ENCODE results near the gene FCRL5. TPM values are rescaled to one million over a fixed set of nuclear protein-coding genes. Genes with fewer than 3 reads are reported as not detected.
"Not testable (repeated sequence)": the region's sequence is repeated elsewhere in the genome, so short reads cannot be mapped to it uniquely, and the experiment has no call there.

FCRL5 gene
- total RNA-seq, 2 donors from 2014 or later = 1.1 TPM; not detected in 1

- 100% methylated on average over 2 of the region's 2 CpGs; no CpG with 5 or more reads in 1 of the 2 experiments for whole genome bisulfite sequencing, 2 experiments (ENCODE audit: insufficient coverage in 1 of 2, insufficient read length in 1 of 2)
- peaks cover 7% of the 10 kb centered on the region for H3K27me3 Mint-ChIP-seq (ENCODE audit: insufficient read depth)
- H3K9ac ChIP-seq (ENCODE audit: extremely low read depth, low read length, poor library complexity, severe bottlenecking) = no peak overlapping the region
- H3K4me3 ChIP-seq (ENCODE audit: low read length) = peak overlapping the region; percentile 11
- no peak for TF ChIP-seq CTCF (conservative IDR thresholded peaks at IDR 0.05)
- H3K36me3 ChIP-seq (ENCODE audit: control insufficient read depth, insufficient read depth, low read length) = no peaks in the 10 kb centered on the region
- H3K36me3 Mint-ChIP-seq (ENCODE audit: low read depth) = no peaks in the 10 kb centered on the region
- H3K9me3 Mint-ChIP-seq = peaks cover 4% of the 10 kb centered on the region
- H3K4me1 Mint-ChIP-seq = peaks cover 10% of the 10 kb centered on the region
- H3K27ac ChIP-seq (ENCODE audit: low read depth, low read length) = no peak overlapping the region
- H3K4me3 Mint-ChIP-seq = no peak overlapping the region
- H3K27ac Mint-ChIP-seq = no peak overlapping the region
- no peak for DNase-seq
- H3K9me3 ChIP-seq (ENCODE audit: control insufficient read depth, low read length) = peaks cover 7% of the 10 kb centered on the region
- H3K4me1 ChIP-seq (ENCODE audit: control insufficient read depth, insufficient read depth, low read length) = peaks cover 8% of the 10 kb centered on the region
- no peaks in the 10 kb centered on the region for H3K27me3 ChIP-seq (ENCODE audit: control insufficient read depth, insufficient read depth, low read length, poor library complexity, severe bottlenecking)
These were observed 64.2 kb downstream of the FCRL5 start for GRCh38 chr1:157488156-157488555.

- H3K4me3 ChIP-seq (ENCODE audit: low read length) = no peak overlapping the region
- no peak overlapping the region for H3K27ac ChIP-seq (ENCODE audit: low read depth, low read length)
- Mint-ChIP-seq H3K36me3 (ENCODE audit: low read depth) (no peaks in the 10 kb centered on the region), H3K4me1 (peaks cover 14% of the 10 kb centered on the region), H3K27ac (no peak overlapping the region), H3K27me3 (ENCODE audit: insufficient read depth) (peaks cover 7% of the 10 kb centered on the region), H3K4me3 (no peak overlapping the region), H3K9me3 (peaks cover 4% of the 10 kb centered on the region)
- WGBS, 2 experiments (ENCODE audit: insufficient coverage in 1 of 2, insufficient read length in 1 of 2) = 100% methylated on average over 1 of the region's 1 CpG; no CpG with 5 or more reads in 1 of the 2 experiments
- no peaks in the 10 kb centered on the region for H3K27me3 ChIP-seq (ENCODE audit: control insufficient read depth, insufficient read depth, low read length, poor library complexity, severe bottlenecking)
- peaks cover 7% of the 10 kb centered on the region for H3K9me3 ChIP-seq (ENCODE audit: control insufficient read depth, low read length)
- H3K9ac ChIP-seq (ENCODE audit: extremely low read depth, low read length, poor library complexity, severe bottlenecking) = no peak overlapping the region
- H3K36me3 ChIP-seq (ENCODE audit: control insufficient read depth, insufficient read depth, low read length) = no peaks in the 10 kb centered on the region
- no peak for DNase-seq
- H3K4me1 ChIP-seq (ENCODE audit: control insufficient read depth, insufficient read depth, low read length) = peaks cover 8% of the 10 kb centered on the region
- TF ChIP-seq CTCF (conservative IDR thresholded peaks at IDR 0.05) = no peak
These were observed 64.8 kb downstream of the FCRL5 start for GRCh38 chr1:157487504-157487903.

- no peak for DNase-seq
These were observed 65.2 kb downstream of the FCRL5 start for GRCh38 chr1:157487096-157487495.

GRCh38 chr1:157486400-157486799 lies 65.9 kb downstream of the FCRL5 start:
- H3K27ac ChIP-seq (ENCODE audit: low read depth, low read length); H3K36me3 ChIP-seq (ENCODE audit: control insufficient read depth, insufficient read depth, low read length); H3K9me3 ChIP-seq (ENCODE audit: control insufficient read depth, low read length); H3K27ac Mint-ChIP-seq; H3K36me3 Mint-ChIP-seq (ENCODE audit: low read depth); H3K27me3 ChIP-seq (ENCODE audit: control insufficient read depth, insufficient read depth, low read length, poor library complexity, severe bottlenecking); H3K4me1 ChIP-seq (ENCODE audit: control insufficient read depth, insufficient read depth, low read length); H3K9me3 Mint-ChIP-seq; H3K27me3 Mint-ChIP-seq (ENCODE audit: insufficient read depth); H3K4me3 Mint-ChIP-seq; H3K9ac ChIP-seq (ENCODE audit: extremely low read depth, low read length, poor library complexity, severe bottlenecking); H3K4me3 ChIP-seq (ENCODE audit: low read length): not testable (repeated sequence)
- 90% methylated on average over 2 of the region's 2 CpGs; no CpG with 5 or more reads in 1 of the 2 experiments for WGBS, 2 experiments (ENCODE audit: insufficient coverage in 1 of 2, insufficient read length in 1 of 2)
- peak; percentile 44 for DNase-seq
- peaks cover 18% of the 10 kb centered on the region for H3K4me1 Mint-ChIP-seq

More at GRCh38 chr1:157487096-157487495, 65.2 kb downstream of the FCRL5 start:
- no peak overlapping the region for H3K27ac ChIP-seq (ENCODE audit: low read depth, low read length)
- H3K4me3 ChIP-seq (ENCODE audit: low read length) = no peak overlapping the region
- Mint-ChIP-seq H3K4me3 (no peak overlapping the region), H3K9me3 (peaks cover 4% of the 10 kb centered on the region), H3K27ac (no peak overlapping the region), H3K36me3 (ENCODE audit: low read depth) (no peaks in the 10 kb centered on the region), H3K27me3 (ENCODE audit: insufficient read depth) (peaks cover 7% of the 10 kb centered on the region), H3K4me1 (peaks cover 18% of the 10 kb centered on the region)
- 87 to 100% methylated on average over 1 to 2 of the region's 2 CpGs for WGBS, 2 experiments (ENCODE audit: insufficient coverage in 1 of 2, insufficient read length in 1 of 2)
- H3K36me3 ChIP-seq (ENCODE audit: control insufficient read depth, insufficient read depth, low read length) = no peaks in the 10 kb centered on the region
- H3K4me1 ChIP-seq (ENCODE audit: control insufficient read depth, insufficient read depth, low read length) = peaks cover 8% of the 10 kb centered on the region
- H3K9ac ChIP-seq (ENCODE audit: extremely low read depth, low read length, poor library complexity, severe bottlenecking) = no peak overlapping the region
- H3K9me3 ChIP-seq (ENCODE audit: control insufficient read depth, low read length) = peaks cover 7% of the 10 kb centered on the region
- no peak for TF ChIP-seq CTCF (conservative IDR thresholded peaks at IDR 0.05)
- no peaks in the 10 kb centered on the region for H3K27me3 ChIP-seq (ENCODE audit: control insufficient read depth, insufficient read depth, low read length, poor library complexity, severe bottlenecking)
